Testis (tissue), 2 donors: ENCODE results near the gene CRTC2.

Experiments
- POLR2A ChIP-seq: fragments of 450-650 bp; IDR thresholded peaks from one replicate; pipeline ENCODE4 v1.6.1; 2017; ENCODE audit warnings: antibody characterized with exemption, mild to moderate bottlenecking, moderate library complexity
- TF ChIP-seq, protein P1 (sequence below), 3 experiments: fragments of 450-650 bp in 2 of 3; fragments of 200-600 bp in 1 of 3; sonication (generic) in 1 of 3; IDR thresholded peaks; one replicate each; pipeline ENCODE4 v1.5.1; 2016 to 2019; ENCODE audit warnings: antibody characterized with exemption in 3 of 3, mild to moderate bottlenecking in 2 of 3, moderate library complexity in 1 of 3

DNA sequence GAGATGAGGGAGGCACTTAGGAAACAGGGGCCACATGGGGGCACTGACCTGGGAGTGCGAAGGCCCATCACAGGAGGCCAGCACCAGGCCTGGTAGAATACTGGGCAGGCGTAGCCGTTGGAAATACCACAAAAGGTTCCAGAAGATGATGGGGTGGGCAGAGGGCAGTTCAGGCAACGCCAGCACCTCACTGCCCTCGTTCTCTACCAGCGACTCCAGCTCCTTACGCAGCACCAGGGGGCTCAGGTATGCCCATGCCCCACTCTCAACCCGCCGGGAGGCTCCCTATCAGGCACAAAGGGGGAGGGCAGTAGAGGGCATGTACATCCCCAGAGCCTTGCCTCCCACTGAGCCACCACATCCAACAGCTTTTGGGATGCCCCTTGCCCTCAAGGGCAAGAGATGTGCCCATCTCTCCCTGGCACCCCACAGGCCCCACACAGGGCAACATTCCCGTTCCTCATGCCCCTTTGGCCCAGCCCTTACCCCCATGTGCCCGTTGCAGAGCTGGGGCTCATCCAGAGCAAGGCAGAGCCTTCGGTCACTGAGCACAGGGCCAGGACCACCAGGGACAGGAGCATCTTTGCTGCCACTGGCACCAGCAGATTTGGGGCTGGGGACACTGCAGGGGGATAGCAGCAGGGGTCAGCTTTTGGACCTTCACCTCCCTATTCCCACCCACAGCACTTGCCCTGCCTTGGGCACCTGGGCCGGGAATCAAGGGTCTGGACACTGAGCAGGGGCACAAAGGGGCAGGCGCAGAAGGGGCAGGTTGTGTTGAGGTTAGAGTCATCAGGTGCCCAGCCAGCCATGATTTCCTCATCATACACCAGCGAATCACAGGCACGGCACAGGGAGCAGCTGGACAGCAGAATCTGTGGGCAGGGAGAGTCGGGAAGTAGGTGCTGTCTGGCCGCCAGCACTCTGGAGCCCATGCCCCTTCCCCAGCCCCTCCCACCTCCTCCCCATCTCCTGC, 26.0 kb downstream of the CRTC2 start:
- TF ChIP-seq, protein P1, sequence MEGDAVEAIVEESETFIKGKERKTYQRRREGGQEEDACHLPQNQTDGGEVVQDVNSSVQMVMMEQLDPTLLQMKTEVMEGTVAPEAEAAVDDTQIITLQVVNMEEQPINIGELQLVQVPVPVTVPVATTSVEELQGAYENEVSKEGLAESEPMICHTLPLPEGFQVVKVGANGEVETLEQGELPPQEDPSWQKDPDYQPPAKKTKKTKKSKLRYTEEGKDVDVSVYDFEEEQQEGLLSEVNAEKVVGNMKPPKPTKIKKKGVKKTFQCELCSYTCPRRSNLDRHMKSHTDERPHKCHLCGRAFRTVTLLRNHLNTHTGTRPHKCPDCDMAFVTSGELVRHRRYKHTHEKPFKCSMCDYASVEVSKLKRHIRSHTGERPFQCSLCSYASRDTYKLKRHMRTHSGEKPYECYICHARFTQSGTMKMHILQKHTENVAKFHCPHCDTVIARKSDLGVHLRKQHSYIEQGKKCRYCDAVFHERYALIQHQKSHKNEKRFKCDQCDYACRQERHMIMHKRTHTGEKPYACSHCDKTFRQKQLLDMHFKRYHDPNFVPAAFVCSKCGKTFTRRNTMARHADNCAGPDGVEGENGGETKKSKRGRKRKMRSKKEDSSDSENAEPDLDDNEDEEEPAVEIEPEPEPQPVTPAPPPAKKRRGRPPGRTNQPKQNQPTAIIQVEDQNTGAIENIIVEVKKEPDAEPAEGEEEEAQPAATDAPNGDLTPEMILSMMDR (IDR thresholded peaks at IDR 0.05) = no peak
- no peak for TF ChIP-seq POLR2A
